ENCODE measurements around the gene ANXA11.
A peak's percentile ranks its signal among the peaks of the same experiment; 100 is the strongest.
"Not testable (repeated sequence)": the region's sequence is repeated elsewhere in the genome, so short reads cannot be mapped to it uniquely, and the experiment has no call there.

Gene ANXA11

GRCh38 chr10:80205477-80206276 is at the start of gene ANXA11:
Gene ANXA11, minus strand, starts transcription at chr10:80205537. Its CDS starts 32,676 bp downstream, at chr10:80172861.
- peak; percentile 83 for DNase-seq

GRCh38 chr10:80254726-80255125 is 49.4 kb upstream of the ANXA11 start:
- not testable (repeated sequence) for DNase-seq

GRCh38 chr10:80253963-80254271 is 48.6 kb upstream of the ANXA11 start:
- DNase-seq, result not testable (repeated sequence)

GRCh38 chr10:80253266-80253962 is 48.1 kb upstream of the ANXA11 start:
- no peak for DNase-seq

- DNase-seq, result no peak
Observed at GRCh38 chr10:80252296-80252887, 47.1 kb upstream of the ANXA11 start.

- DNase-seq, result not testable (repeated sequence)
Observed at GRCh38 chr10:80251703-80252280, 46.5 kb upstream of the ANXA11 start.

GRCh38 chr10:80250399-80250798 is 45.1 kb upstream of the ANXA11 start:
- DNase-seq, result not testable (repeated sequence)

GRCh38 chr10:80249906-80250305 is 44.6 kb upstream of the ANXA11 start:
- DNase-seq, result not testable (repeated sequence)

- not testable (repeated sequence) for DNase-seq
Observed at GRCh38 chr10:80247611-80248010, 42.3 kb upstream of the ANXA11 start.

- DNase-seq, result not testable (repeated sequence)
Observed at GRCh38 chr10:80244371-80244770, 39.0 kb upstream of the ANXA11 start.

GRCh38 chr10:80242341-80242740 is 37.0 kb upstream of the ANXA11 start:
- not testable (repeated sequence) for DNase-seq

GRCh38 chr10:80236457-80236856 is 31.1 kb upstream of the ANXA11 start:
- not testable (repeated sequence) for DNase-seq

GRCh38 chr10:80234331-80235235 is 29.2 kb upstream of the ANXA11 start:
- DNase-seq, result not testable (repeated sequence)

- DNase-seq, result not testable (repeated sequence)
Observed at GRCh38 chr10:80233871-80234270, 28.5 kb upstream of the ANXA11 start.

GRCh38 chr10:80226723-80227122 is 21.4 kb upstream of the ANXA11 start:
- DNase-seq, result not testable (repeated sequence)

- DNase-seq, result not testable (repeated sequence)
Observed at GRCh38 chr10:80223031-80223419, 17.7 kb upstream of the ANXA11 start.

- DNase-seq, result not testable (repeated sequence)
Observed at GRCh38 chr10:80218878-80219277, 13.5 kb upstream of the ANXA11 start.

- not testable (repeated sequence) for DNase-seq
Observed at GRCh38 chr10:80214368-80214982, 9.1 kb upstream of the ANXA11 start.

- not testable (repeated sequence) for DNase-seq
Observed at GRCh38 chr10:80212535-80213115, 7.3 kb upstream of the ANXA11 start.

GRCh38 chr10:80211786-80212185 is 6.4 kb upstream of the ANXA11 start:
- no peak for DNase-seq

- no peak for DNase-seq
Observed at GRCh38 chr10:80210259-80210658, 4.9 kb upstream of the ANXA11 start.

Measured in left hindlimb (tissue), 1 donor.